Endothelial cell (in vitro differentiated cells): ENCODE data around the gene BTBD2. TPM values are rescaled to one million over a fixed set of nuclear protein-coding genes. Genes with fewer than 3 reads are reported as not detected.

Experiments used
- DNase-seq: peaks from one replicate; pipeline ENCODE4 v3.0.0; 2021; ENCODE audit warnings: low spot score
- H3K27ac Mint-ChIP-seq: one replicate; pipeline ENCODE4 v1.8.0; 2021; ENCODE audit warnings: mixed read lengths, inconsistent platforms; ENCODE audit not compliant: unreplicated experiment
- H3K27me3 Mint-ChIP-seq: one replicate; pipeline ENCODE4 v1.8.0; 2021; ENCODE audit warnings: mild to moderate bottlenecking, moderate library complexity, mixed read lengths, inconsistent platforms; ENCODE audit not compliant: unreplicated experiment
- H3K36me3 Mint-ChIP-seq: one replicate; pipeline ENCODE4 v1.8.0; 2021; ENCODE audit warnings: mild to moderate bottlenecking, low read depth, mixed read lengths, inconsistent platforms; ENCODE audit not compliant: unreplicated experiment
- H3K4me1 Mint-ChIP-seq: one replicate; pipeline ENCODE4 v1.8.0; 2021; ENCODE audit warnings: mild to moderate bottlenecking, mixed read lengths, inconsistent platforms; ENCODE audit not compliant: unreplicated experiment
- H3K4me3 Mint-ChIP-seq: one replicate; pipeline ENCODE4 v1.8.0; 2021; ENCODE audit warnings: mild to moderate bottlenecking, mixed read lengths, inconsistent platforms; ENCODE audit not compliant: unreplicated experiment
- H3K9me3 Mint-ChIP-seq: one replicate; pipeline ENCODE4 v1.8.0; 2021; ENCODE audit warnings: mixed read lengths, inconsistent platforms; ENCODE audit not compliant: unreplicated experiment
- CTCF ChIP-seq: fragments of 200-600 bp; sonication (generic); IDR thresholded peaks from one replicate; pipeline ENCODE4 v1.5.0; 2021; ENCODE audit warnings: antibody characterized with exemption; ENCODE audit not compliant: unreplicated experiment
- total RNA-seq: library from RNA; stranded (reverse); fragmentation: NEBNext Ultra II Directional; extraction: Animal tissue kit (Norgen Biotek cat#: 25700); gene quantifications from one replicate; pipeline ENCODE4 v1.2.1, GENCODE V29; 2021; ENCODE audit not compliant: unreplicated experiment

Gene BTBD2
- total RNA-seq, 1 donor from 2014 or later: 80.5 TPM

- H3K4me3 Mint-ChIP-seq: no peak overlapping the region
- no peak for TF ChIP-seq CTCF
- H3K27me3 Mint-ChIP-seq: no peaks in the 10 kb centered on the region
- H3K27ac Mint-ChIP-seq: no peak overlapping the region
- peaks cover 4% of the 10 kb centered on the region for H3K4me1 Mint-ChIP-seq
- H3K9me3 Mint-ChIP-seq: no peaks in the 10 kb centered on the region
- no peak for DNase-seq
- peaks cover 9% of the 10 kb centered on the region for H3K36me3 Mint-ChIP-seq
These were observed 62.9 kb downstream of the BTBD2 start for GRCh38 chr19:1952635-1953034.

- DNase-seq: no peak
- TF ChIP-seq CTCF: no peak
- Mint-ChIP-seq H3K4me1 (peaks cover 8% of the 10 kb centered on the region), H3K27ac (no peak overlapping the region), H3K9me3 (no peaks in the 10 kb centered on the region), H3K27me3 (peaks cover 2% of the 10 kb centered on the region), H3K36me3 (peaks cover 9% of the 10 kb centered on the region), H3K4me3 (no peak overlapping the region)
These were observed 64.9 kb downstream of the BTBD2 start for GRCh38 chr19:1950640-1951039.

GRCh38 chr19:1949304-1950101 lies 66.0 kb downstream of the BTBD2 start:
- Mint-ChIP-seq H3K4me1 (peaks cover 8% of the 10 kb centered on the region), H3K4me3 (no peak overlapping the region), H3K27ac (no peak overlapping the region), H3K36me3 (peaks cover 9% of the 10 kb centered on the region), H3K9me3 (no peaks in the 10 kb centered on the region), H3K27me3 (peaks cover 2% of the 10 kb centered on the region)
- no peak for TF ChIP-seq CTCF
- DNase-seq: no peak

GRCh38 chr19:1947651-1948209 lies 67.8 kb downstream of the BTBD2 start:
- TF ChIP-seq CTCF: no peak
- no peak overlapping the region for H3K4me3 Mint-ChIP-seq
- peaks cover 17% of the 10 kb centered on the region for H3K4me1 Mint-ChIP-seq
- H3K27me3 Mint-ChIP-seq: peaks cover 8% of the 10 kb centered on the region
- H3K36me3 Mint-ChIP-seq: peaks cover 14% of the 10 kb centered on the region
- DNase-seq: no peak
- H3K9me3 Mint-ChIP-seq: no peaks in the 10 kb centered on the region
- no peak overlapping the region for H3K27ac Mint-ChIP-seq

GRCh38 chr19:1945899-1946298 lies 69.6 kb downstream of the BTBD2 start:
- peaks cover 8% of the 10 kb centered on the region for H3K27me3 Mint-ChIP-seq
- H3K9me3 Mint-ChIP-seq: no peaks in the 10 kb centered on the region
- peaks cover 18% of the 10 kb centered on the region for H3K4me1 Mint-ChIP-seq
- H3K27ac Mint-ChIP-seq: peak overlapping the region; percentile 64
- H3K36me3 Mint-ChIP-seq: peaks cover 10% of the 10 kb centered on the region
- TF ChIP-seq CTCF: peak; percentile 86
- peak overlapping the region; percentile 56 for H3K4me3 Mint-ChIP-seq
- DNase-seq: peak; percentile 72
